Muscle of leg (tissue), 11 donors: ENCODE measurements around the gene ZC3H14. TPM values are rescaled to one million over a fixed set of nuclear protein-coding genes. Genes with fewer than 3 reads are reported as not detected.

Experiments used
- DNase-seq: peaks from one replicate; pipeline ENCODE4 v3.0.0; 2013
- H3K27ac ChIP-seq: one replicate; pipeline ENCODE4 v1.5.1; 2013; ENCODE audit warnings: mild to moderate bottlenecking, low read length, control low read depth
- H3K27me3 ChIP-seq: one replicate; pipeline ENCODE4 v1.6.1; 2013; ENCODE audit warnings: low read length; ENCODE audit not compliant: control insufficient read depth, insufficient read depth
- H3K36me3 ChIP-seq: one replicate; pipeline ENCODE4 v1.6.1; 2013; ENCODE audit warnings: low read length; ENCODE audit not compliant: control insufficient read depth, insufficient read depth
- H3K4me1 ChIP-seq: one replicate; pipeline ENCODE4 v1.6.1; 2013; ENCODE audit warnings: low read length; ENCODE audit not compliant: control insufficient read depth, insufficient read depth
- H3K4me3 ChIP-seq: one replicate; pipeline ENCODE4 v1.5.1; 2013; ENCODE audit warnings: low read length, control low read depth
- H3K9me3 ChIP-seq: replicated peaks from 2 replicates; pipeline ENCODE4 v1.6.1; 2013; ENCODE audit warnings: low read depth, low read length; ENCODE audit not compliant: control insufficient read depth
- WGBS: methylation state at CpG from one replicate; pipeline ENCODE4 v1.1.5; 2013; ENCODE audit warnings: missing lambda C conversion rate; ENCODE audit not compliant: insufficient coverage; 5-methylcytosine and 5-hydroxymethylcytosine counted together
- polyA plus RNA-seq, 8 donors: library from polyadenylated mRNA; unstranded; fragments of 120-200 nt; gene quantifications; one replicate each; pipeline versions ENCODE4 v1.2.1 to v1.2.3, GENCODE V29; 2013; ENCODE audit warnings: inconsistent platforms in 1 of 8, low replicate concordance in 1 of 8; ENCODE audit not compliant: insufficient read length in 8 of 8, insufficient read depth in 1 of 8
- total RNA-seq: library from RNA; stranded (reverse); fragments of 120-200 nt; gene quantifications from one replicate; pipeline ENCODE4 v1.2.4, GENCODE V29; 2013

The ZC3H14 gene
- total and polyA plus RNA-seq, 9 donors, result 30.0 to 39.1 (median 33.6) TPM

GRCh38 chr14:88551094-88551870 is 11.6 kb upstream of the ZC3H14 start:
- peaks cover 19% of the 10 kb centered on the region for H3K4me1 ChIP-seq
- H3K27me3 ChIP-seq, result peaks cover 4% of the 10 kb centered on the region
- 2% methylated on average over 43 of the region's 50 CpGs for WGBS

GRCh38 chr14:88551980-88552431 is 10.8 kb upstream of the ZC3H14 start:
- H3K27ac ChIP-seq, result peak overlapping the region; percentile 74
- peak overlapping the region; percentile 68 for H3K4me3 ChIP-seq
- peak; percentile 61 for DNase-seq
- H3K27me3 ChIP-seq, result peaks cover 4% of the 10 kb centered on the region
- H3K4me1 ChIP-seq, result peaks cover 21% of the 10 kb centered on the region
- WGBS, result 4% methylated on average over 12 of the region's 23 CpGs
- no peaks in the 10 kb centered on the region for H3K9me3 ChIP-seq
- H3K36me3 ChIP-seq, result peaks cover 31% of the 10 kb centered on the region

More at GRCh38 chr14:88551094-88551870, 11.6 kb upstream of the ZC3H14 start:
- Histone ChIP-seq H3K4me3 (peak overlapping the region; percentile 68), H3K9me3 (no peaks in the 10 kb centered on the region), H3K27ac (peak overlapping the region; percentile 74), H3K36me3 (peaks cover 34% of the 10 kb centered on the region)
- DNase-seq, result peak; percentile 91

GRCh38 chr14:88552876-88553275 is 10.0 kb upstream of the ZC3H14 start:
- Histone ChIP-seq H3K4me1 (peaks cover 20% of the 10 kb centered on the region), H3K4me3 (no peak overlapping the region), H3K9me3 (no peaks in the 10 kb centered on the region), H3K27me3 (peaks cover 4% of the 10 kb centered on the region), H3K27ac (no peak overlapping the region), H3K36me3 (peaks cover 24% of the 10 kb centered on the region)
- WGBS, result no CpG with 5 or more reads among the region's 2 CpGs
- no peak for DNase-seq

DNA sequence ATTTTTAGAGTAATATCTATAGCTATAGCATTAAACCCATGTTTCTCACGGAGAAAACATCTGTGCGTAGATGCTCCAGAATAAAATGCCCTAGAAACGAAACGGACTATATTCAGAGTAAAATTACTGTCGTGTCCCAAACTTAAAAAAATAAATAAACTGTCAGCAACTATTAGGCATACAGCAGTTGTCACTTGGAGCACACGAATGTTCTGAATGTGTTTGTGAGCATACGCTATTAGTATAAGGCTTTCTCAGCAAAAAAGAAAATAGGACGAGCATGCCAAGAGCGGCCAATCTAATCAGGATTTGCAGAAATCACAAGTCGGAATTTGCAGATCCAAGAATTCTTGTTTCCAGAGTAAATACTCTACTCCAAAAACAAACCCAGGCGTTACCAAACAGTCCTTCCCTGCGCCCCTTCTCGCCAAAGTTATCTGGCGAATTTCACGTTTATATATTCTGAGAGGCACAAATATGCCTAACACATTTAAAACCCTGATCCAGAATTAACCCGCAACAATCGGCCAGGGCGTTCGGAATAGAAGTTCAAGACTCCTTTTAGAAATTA is 8.9 kb upstream of the ZC3H14 start:
- 0% methylated on average over 9 of the region's 19 CpGs for WGBS
- H3K27me3 ChIP-seq, result peaks cover 4% of the 10 kb centered on the region
- H3K4me3 ChIP-seq, result peak overlapping the region; percentile 73
- peak; percentile 64 for DNase-seq
- H3K9me3 ChIP-seq, result no peaks in the 10 kb centered on the region
- H3K27ac ChIP-seq, result peak overlapping the region; percentile 93
- peaks cover 20% of the 10 kb centered on the region for H3K4me1 ChIP-seq
- H3K36me3 ChIP-seq, result peaks cover 14% of the 10 kb centered on the region

- no peaks in the 10 kb centered on the region for H3K9me3 ChIP-seq
- H3K4me1 ChIP-seq, result peaks cover 20% of the 10 kb centered on the region
- H3K4me3 ChIP-seq, result peak within 1 kb of the TSS; percentile 73
- peak; percentile 91 for DNase-seq
- H3K27ac ChIP-seq, result peak within 1 kb of the TSS; percentile 93
- peaks cover 4% of the 10 kb centered on the region for H3K27me3 ChIP-seq
- under 1% methylated on average over 82 of the region's 103 CpGs for WGBS
- H3K36me3 ChIP-seq, result peaks cover 8% of the 10 kb centered on the region
Measured at GRCh38 chr14:88554457-88555286, 8.2 kb upstream of the ZC3H14 start, which contains the start of gene PTPN21. Gene PTPN21, minus strand, starts transcription at chr14:88555007. Its CDS starts 4,590 bp downstream, at chr14:88550417.

DNA sequence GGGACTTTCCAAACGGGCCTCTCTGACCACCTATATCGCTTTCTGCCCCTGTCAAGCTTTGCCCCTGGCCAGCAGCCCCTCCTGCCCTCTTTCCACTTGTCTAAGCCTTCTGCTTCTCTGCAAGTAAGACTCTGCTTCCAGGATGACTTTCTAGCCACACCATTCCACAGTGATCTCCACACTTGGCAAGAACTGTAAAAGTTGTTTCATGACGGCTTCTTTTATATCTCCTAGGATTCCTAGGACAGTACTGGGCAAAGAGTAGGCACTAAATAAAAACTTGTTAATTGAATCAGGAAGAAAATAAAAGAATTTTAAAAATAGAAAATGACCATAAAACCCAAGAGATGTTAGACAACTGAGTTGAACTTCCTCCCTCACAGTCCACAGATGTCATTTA is 6.3 kb upstream of the ZC3H14 start:
- Histone ChIP-seq H3K4me3 (no peak overlapping the region), H3K4me1 (peaks cover 17% of the 10 kb centered on the region), H3K36me3 (no peaks in the 10 kb centered on the region), H3K27me3 (peaks cover 4% of the 10 kb centered on the region), H3K27ac (peak overlapping the region; percentile 55), H3K9me3 (no peaks in the 10 kb centered on the region)
- 29% methylated on average over 2 of the region's 3 CpGs for WGBS
- no peak for DNase-seq

GRCh38 chr14:88559852-88560251 is 3.0 kb upstream of the ZC3H14 start:
- Histone ChIP-seq H3K4me1 (peaks cover 20% of the 10 kb centered on the region), H3K4me3 (no peak overlapping the region), H3K27ac (no peak overlapping the region), H3K27me3 (no peaks in the 10 kb centered on the region), H3K9me3 (no peaks in the 10 kb centered on the region), H3K36me3 (no peaks in the 10 kb centered on the region)
- no CpG with 5 or more reads among the region's 1 CpG for WGBS
- DNase-seq, result peak; percentile 64

GRCh38 chr14:88562532-88562830 is 356 bp upstream of the ZC3H14 start:
- Histone ChIP-seq H3K27ac (no peak overlapping the region), H3K9me3 (no peaks in the 10 kb centered on the region), H3K4me3 (peak overlapping the region; percentile 84), H3K27me3 (no peaks in the 10 kb centered on the region), H3K36me3 (no peaks in the 10 kb centered on the region), H3K4me1 (peaks cover 11% of the 10 kb centered on the region)
- WGBS, result 80% methylated on average over 1 of the region's 5 CpGs
- DNase-seq, result no peak

- no peaks in the 10 kb centered on the region for H3K9me3 ChIP-seq
- H3K27me3 ChIP-seq, result no peaks in the 10 kb centered on the region
- WGBS, result no CpG with 5 or more reads among the region's 7 CpGs
- H3K27ac ChIP-seq, result no peak overlapping the region
- H3K36me3 ChIP-seq, result peaks cover 10% of the 10 kb centered on the region
- peak overlapping the region; percentile 84 for H3K4me3 ChIP-seq
- DNase-seq, result no peak
- H3K4me1 ChIP-seq, result peaks cover 11% of the 10 kb centered on the region
Measured at GRCh38 chr14:88563845-88564244, 1.0 kb downstream of the ZC3H14 start.

DNA sequence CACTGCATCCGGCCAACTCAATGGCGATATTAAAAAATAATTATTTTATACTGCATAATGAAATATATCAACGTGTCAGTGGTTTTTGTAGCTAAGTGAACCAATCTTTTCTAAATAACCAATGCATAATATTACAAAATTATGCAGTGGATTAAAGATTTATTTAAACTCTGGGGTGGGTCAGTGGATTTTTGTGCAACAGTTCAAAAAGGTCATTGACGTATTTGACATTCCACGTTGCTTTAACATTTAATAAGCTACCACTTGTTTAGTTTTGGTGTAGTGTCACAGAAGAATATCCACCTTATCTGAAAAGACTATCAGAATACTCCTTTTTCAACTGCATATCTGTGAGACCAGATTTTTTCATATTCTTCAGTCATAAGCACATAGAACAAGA is 2.6 kb downstream of the ZC3H14 start:
- no peaks in the 10 kb centered on the region for H3K27me3 ChIP-seq
- no peak overlapping the region for H3K27ac ChIP-seq
- no peak overlapping the region for H3K4me3 ChIP-seq
- H3K36me3 ChIP-seq, result peaks cover 18% of the 10 kb centered on the region
- no peak for DNase-seq
- peaks cover 9% of the 10 kb centered on the region for H3K4me1 ChIP-seq
- WGBS, result no CpG with 5 or more reads among the region's 5 CpGs
- H3K9me3 ChIP-seq, result no peaks in the 10 kb centered on the region
